Measurements from ENCODE around the gene RANGAP1.

GRCh38 chr22:41226723-41227655 is 59.0 kb downstream of the RANGAP1 start:
- TF ChIP-seq USF2 (IDR thresholded peaks at IDR 0.05; ENCODE audit: low read length) (no peak), ZNF274 (IDR thresholded peaks at IDR 0.05; ENCODE audit: borderline replicate concordance, extremely low read depth, low read length) (no peak), RFX5 (IDR thresholded peaks at IDR 0.05; ENCODE audit: borderline replicate concordance, low read depth, low read length) (no peak), SIRT6 (IDR thresholded peaks at IDR 0.05; ENCODE audit: low read length) (no peak), CHD2 (IDR thresholded peaks at IDR 0.05; ENCODE audit: low read length) (no peak), POLR2AphosphoS5 (IDR thresholded peaks at IDR 0.05; ENCODE audit: low read depth, low read length) (no peak), CTCF (IDR thresholded peaks at IDR 0.05; ENCODE audit: control extremely low read depth in 1 of 3, insufficient read depth in 1 of 3, low read depth in 1 of 3, low read length in 3 of 3) (no peak), TAF1 (IDR thresholded peaks at IDR 0.05; ENCODE audit: low read depth, low read length) (no peak), RAD21 (IDR thresholded peaks at IDR 0.05 in 1 of 2, conservative IDR thresholded peaks at IDR 0.05 in 1 of 2; ENCODE audit: low read depth in 2 of 2, low read length in 2 of 2) (no peak), NRF1 (IDR thresholded peaks at IDR 0.05; ENCODE audit: low read depth, low read length) (no peak), CREB1 (IDR thresholded peaks at IDR 0.05) (no peak), GABPA (IDR thresholded peaks at IDR 0.05; ENCODE audit: borderline replicate concordance, insufficient read depth, low read length) (no peak), SRF (IDR thresholded peaks at IDR 0.05; ENCODE audit: low read depth, low read length) (no peak)
